ENCODE results near the gene MYZAP.

Gene MYZAP, protein sequence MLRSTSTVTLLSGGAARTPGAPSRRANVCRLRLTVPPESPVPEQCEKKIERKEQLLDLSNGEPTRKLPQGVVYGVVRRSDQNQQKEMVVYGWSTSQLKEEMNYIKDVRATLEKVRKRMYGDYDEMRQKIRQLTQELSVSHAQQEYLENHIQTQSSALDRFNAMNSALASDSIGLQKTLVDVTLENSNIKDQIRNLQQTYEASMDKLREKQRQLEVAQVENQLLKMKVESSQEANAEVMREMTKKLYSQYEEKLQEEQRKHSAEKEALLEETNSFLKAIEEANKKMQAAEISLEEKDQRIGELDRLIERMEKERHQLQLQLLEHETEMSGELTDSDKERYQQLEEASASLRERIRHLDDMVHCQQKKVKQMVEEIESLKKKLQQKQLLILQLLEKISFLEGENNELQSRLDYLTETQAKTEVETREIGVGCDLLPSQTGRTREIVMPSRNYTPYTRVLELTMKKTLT

GRCh38 chr15:57591822-57592367, at the start of gene MYZAP:
MYZAP (plus strand) TSS chr15:57591904; CDS start chr15:57592035, 131 bp downstream.
- DNase-seq, result peak; percentile 38

GRCh38 chr15:57542505-57542817, 49.2 kb upstream of the MYZAP start:
- no peak for DNase-seq

DNA sequence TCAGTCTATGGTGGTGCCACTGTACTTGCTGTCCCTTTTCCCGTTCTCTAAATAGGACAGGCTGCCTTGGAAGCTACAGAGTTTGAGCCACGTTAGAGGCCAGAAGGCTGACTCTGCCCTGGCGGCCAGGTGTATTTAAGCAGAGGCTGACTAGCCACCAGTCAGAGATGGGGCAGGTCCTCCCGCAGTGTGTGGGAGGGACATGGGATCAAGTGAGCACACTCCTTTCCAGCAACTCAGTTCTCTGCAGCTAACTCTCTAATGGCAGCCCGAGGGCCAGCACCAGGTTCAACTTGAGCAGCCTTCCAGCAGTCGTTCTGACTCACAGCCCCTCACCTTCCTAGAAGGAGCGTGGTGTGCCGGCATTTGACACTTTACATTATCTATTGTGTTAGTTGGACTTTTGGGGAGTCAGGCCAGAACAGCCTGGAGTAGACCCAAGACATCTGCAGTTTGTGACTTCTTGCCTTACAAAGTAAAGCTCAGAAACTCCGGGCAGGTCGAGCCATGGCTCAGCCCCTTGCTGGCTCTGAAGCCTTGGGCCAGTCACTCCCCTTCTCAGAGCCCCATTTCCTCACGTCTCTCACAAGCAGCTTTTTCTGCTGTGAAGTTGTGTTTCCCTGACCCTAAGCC, 46.7 kb upstream of the MYZAP start:
- no peak for DNase-seq

DNA sequence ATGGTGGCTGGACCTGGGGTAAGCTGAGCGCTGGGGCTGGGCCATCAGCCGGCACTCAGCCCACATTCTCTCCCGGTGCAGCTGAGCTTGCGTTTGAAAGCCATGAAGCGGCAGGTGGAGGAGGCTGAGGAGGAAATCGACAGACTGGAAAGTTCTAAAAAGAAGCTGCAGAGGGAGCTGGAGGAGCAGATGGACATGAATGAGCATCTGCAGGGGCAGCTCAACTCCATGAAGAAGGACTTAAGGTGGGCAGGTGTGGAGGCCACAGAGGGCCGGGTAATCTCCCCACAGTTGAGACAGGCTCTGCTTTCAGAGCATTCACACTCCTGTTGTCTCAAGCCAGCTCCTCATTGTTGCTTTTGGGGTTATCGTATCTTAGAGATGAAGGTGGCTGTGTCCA, 45.7 kb upstream of the MYZAP start:
- no peak for DNase-seq

DNA sequence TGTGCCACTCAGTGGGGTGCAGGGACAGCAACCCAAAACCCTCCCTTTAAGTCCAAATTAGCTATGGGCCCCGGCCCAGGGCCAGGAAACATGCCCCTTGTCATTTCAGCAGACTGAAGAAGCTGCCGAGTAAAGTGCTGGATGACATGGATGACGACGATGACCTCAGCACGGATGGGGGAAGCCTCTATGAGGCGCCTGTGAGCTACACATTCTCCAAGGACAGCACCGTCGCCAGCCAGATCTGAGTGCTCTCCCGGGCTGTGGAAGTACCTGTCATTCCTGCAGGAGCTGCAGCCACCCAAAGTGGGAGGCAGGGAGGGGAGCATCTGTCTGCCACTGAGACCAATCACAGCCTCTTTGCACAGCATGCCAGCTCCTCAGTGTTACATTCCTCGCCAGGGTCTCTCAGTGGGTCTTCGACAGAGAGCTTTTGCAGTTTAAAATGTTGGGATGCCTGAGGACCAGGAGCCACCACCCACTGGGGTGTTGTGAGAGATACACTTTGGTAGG, 44.4 kb upstream of the MYZAP start:
- DNase-seq, result no peak

DNA sequence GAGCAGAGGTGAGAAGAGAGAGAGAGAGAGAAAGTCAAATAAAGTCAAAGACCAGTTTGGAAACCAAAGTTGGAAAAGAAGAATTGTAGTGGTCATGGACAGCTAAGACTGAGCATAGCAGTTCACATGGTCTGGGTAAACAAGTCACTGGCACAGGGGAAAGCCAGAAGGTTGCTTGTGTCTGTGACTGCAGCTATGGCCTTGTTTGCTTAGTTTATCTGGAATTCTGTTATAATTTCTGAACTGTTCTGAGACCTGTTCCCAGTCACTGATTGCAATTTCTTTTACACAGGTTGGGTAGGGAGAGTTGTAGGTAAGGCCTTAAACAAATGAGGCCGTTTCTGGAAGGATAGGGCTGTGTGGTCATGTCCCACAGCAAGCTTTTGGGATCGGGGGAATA, 43.4 kb upstream of the MYZAP start:
- no peak for DNase-seq

GRCh38 chr15:57548835-57549234, 42.9 kb upstream of the MYZAP start:
- DNase-seq, result no peak

DNA sequence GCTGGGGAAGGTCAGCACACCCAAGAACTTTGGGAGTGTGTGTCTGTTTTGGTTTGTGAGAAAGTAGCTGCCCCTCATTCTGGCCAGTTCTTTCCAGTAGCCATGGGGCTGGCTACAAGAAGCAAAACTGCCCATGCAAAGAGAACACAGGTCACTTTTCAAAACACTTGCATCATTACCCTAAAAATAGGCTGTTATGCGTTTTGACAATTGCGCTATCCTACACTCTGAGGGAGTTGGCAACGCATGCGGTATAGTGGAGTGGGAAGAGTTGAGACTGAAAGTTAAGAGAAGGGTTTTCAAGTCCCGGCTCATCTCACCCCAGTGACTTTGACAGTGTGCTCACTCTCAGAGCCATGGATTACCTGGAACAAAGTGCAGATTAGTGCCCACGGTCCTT, 41.8 kb upstream of the MYZAP start:
- no peak for DNase-seq

GRCh38 chr15:57550640-57551039, 41.1 kb upstream of the MYZAP start:
- no peak for DNase-seq

DNA sequence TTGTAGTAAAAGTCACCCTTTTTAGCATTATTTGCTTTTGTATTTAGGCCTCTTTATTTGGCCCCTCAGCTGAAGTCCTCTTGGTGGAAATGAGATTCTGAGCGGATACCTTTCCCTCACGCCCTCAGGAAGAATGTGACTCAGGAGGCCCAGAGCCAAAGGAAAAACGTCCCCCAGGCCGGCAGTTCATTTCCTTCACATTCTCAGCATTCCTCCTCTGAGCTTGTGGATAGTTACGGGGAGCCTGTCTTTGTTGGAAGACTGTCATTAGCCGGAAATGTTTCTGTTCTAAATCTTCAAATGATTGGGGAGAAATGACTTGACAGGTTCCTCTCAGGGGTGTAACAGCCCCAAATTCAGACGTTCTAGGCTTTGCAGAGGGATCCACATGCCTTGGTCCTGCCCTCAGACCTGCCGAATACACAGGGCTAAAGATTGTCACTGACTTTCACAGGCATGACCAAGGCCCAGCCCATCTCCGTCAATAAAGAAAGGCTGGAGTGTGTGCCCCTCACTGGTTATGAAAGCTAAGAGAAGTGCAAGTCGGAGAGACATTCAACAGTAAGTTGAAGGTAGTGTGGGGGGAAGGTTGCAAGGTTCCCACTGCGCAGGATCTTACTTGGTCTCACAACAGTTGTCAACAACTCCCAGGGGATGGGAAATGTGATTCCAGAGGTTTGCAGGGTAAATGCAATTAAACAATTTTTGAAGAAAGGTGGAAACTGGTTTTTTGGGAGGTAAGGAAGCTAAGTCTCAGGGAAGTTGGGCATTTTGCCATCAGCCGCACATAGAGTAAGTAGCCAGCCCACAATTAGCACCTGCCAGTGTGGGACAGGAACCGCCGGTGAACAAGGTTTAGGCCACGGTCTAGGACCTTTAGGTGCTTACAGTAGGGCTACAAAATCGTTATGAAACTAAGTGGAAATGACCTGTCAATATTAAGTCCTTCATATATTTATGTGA, 39.7 kb upstream of the MYZAP start:
- DNase-seq, result no peak

- no peak for DNase-seq
Measured at GRCh38 chr15:57552678-57553334, 38.9 kb upstream of the MYZAP start.

DNA sequence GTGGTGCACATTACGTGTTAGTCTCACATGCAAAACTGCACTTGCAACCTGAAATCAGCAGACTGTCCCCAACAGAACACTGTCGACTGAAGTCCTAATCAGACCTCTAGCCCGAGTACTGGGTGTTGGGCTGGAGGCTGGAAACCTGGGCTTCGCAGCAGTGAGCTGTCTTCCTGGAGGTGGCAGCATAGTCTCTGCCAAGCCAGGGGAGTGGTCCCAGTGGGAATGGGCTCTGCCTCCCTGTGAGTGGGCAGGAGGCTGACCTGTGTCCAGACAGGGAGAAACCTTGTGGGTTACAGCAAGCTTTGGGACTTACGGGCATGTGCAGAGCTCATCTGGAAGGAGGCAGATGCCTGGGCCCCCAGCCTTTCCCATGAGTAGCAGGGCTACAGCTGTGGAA, 38.2 kb upstream of the MYZAP start:
- DNase-seq, result no peak

DNA sequence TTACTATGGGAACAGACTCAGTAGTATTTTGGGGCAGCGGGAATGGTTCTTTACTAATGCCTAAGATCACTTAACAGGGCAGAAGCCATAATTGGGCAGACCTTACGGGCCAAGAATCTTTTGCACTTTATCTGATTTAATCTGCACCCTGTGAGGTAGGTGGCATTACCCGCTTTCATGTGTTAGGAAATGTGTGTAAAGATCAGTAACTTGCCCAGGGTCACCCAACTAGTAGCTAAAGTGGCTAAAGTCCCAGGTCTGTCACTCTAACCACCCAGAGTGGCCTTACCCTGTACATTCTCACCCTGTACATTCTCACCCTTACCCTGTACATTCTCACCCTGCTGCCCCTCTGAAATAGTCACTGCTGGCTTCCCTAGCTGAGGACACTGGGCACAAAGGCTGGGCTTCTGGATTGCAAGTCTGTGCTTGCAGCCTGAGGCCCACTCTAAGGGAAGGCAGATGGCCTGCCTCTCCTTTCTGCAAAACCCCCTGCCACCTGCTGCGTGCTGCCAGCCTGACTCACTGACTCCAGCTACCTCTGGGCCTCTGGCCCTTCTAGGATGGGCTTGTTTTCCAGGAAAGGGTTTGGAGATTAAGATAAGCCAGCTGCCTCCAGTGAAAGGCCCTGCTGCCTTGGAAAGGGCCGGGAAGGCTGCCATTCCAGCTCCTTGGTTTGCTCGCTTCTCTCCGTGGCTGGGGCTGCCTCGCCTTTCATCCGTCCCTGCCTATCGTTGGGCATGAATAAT, 37.5 kb upstream of the MYZAP start:
- DNase-seq, result no peak

DNA sequence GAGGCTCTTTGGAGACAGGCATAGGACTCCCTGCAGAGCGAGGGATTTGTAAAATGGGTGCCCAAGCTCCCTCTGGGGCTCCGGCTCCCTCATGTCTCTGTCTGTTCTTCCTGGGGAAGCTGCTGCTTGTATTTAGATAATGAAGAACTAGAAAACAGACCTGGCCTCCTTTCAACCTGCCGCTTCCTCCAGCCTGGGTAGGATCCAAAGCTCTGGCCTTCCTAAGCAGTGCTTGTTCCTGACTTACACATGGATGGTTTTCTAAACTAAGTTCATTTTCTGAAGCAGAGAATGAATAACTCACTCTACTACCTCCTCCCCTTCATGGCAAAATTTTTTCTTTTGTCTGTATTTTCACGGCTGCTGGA, 36.9 kb upstream of the MYZAP start:
- no peak for DNase-seq

DNA sequence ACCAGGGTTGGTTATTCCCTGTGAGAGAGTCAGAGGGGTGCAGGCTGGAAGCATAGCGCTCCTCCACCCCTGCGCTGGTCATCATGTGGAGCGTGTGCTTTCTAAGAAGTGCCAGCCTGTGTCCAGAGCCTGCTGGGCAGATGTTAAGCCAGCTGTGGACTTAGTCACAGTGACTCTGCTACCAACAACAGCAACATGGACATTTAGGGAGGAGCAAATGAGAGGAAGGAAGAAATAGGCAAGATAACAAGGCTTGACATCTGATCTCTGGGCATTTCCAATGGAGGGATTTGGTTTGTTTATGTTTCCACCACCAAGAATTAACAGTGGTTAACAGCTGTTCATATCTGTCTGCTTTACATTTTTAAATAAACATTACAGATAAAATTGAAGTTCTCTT, 36.4 kb upstream of the MYZAP start:
- no peak for DNase-seq

DNA sequence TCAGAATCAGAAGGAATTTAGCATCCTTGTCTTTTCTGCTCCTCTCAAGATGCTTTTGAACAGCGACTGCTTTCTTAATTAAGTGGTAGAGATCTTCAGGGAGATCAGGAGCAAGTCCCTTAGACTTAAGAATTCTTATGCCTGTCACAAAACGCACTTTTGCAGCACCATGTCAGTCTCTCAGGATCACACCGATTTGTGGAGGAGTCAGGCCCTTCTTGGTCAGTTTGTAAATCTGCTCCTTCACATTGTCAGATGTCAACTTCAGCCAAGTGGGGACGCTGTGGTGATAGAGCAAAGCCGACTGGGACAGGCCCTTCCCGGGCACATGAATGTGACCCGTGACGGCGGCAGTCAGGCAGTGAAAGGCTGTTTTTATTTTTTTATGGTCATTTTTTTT, 35.7 kb upstream of the MYZAP start:
- no peak for DNase-seq

DNA sequence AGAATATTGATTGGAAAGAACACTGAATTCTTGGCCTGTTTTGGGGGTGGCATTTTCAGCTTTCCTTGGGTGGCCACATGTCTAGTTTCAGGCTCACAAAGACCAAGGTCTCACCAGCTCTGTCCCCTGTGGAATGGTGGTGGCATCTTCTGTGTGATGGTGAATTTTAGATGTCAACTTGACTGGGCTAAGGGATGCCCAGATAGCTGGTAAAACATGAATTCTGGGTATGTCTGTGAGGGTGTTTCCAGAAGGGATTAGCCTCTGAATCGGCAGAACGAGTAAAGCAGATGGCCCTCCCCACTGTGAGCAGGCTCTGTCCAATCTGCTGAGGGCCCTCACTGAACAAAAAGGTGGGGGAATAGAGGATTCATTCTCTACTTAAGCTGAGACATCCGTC, 34.4 kb upstream of the MYZAP start:
- DNase-seq, result no peak

DNA sequence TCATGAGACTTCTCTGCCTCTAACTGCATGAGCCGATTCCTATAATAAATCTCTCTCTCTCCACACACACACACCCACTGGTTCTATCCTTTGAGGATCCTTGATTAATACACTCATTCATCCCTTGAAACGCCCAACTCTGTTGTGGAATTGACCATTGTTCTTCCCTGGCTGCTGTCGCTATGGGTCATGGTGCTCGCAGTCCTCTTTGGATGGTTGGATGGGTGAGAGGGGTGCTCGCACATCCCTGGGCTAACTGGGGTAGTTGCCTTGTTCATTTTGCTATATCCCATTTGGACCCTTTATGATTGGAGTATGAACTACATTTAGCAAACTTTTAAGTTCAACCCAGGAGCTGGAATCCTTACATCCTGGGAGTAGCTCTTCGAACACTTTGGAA, 33.9 kb upstream of the MYZAP start:
- DNase-seq, result no peak

DNA sequence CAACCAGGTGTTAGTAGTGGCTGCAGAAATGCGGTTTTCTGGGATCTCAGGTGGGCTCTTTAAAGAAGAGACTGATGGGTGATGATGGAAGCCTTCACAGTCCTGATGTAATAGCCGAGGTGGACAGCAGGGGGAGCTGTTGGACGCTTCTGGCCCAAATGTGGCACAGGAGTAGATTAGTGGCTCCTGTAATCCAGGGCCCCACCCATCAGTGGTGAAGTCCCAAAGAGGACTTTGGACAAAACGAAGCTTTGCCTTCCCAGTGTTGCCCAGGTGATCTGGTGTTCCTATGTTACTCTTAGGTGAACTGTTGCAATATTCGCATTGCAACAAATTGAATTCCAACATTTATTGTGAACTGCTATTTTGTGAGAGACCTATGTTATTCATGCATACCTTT, 31.8 kb upstream of the MYZAP start:
- DNase-seq, result peak; percentile 66

- peak; percentile 50 for DNase-seq
Measured at GRCh38 chr15:57561041-57561711, 30.5 kb upstream of the MYZAP start.

- no peak for DNase-seq
Measured at GRCh38 chr15:57562196-57562769, 29.4 kb upstream of the MYZAP start.

Measured in activated CD4-positive, alpha-beta T cell treated with anti-CD3 and anti-CD28 coated beads, Interleukin-2, amount 50 U/mL, for 1 hour (primary cell).